Head of caudate nucleus (tissue), 42 donors: ENCODE results near the gene EMC7.

ENCODE experiments used
- DNase-seq, 42 donors: peaks; one replicate each; pipeline versions ENCODE4 v3.0.0 to v3.0.0-alpha.2; 2020 to 2021; ENCODE audit warnings: mixed read lengths in 7 of 42
- intact Hi-C: fragments of 100-400 bp; cut with DNase I; formaldehyde crosslinking; loops from one replicate; pipeline ENCODE4 v1.15.0; 2022

Gene EMC7

DNA sequence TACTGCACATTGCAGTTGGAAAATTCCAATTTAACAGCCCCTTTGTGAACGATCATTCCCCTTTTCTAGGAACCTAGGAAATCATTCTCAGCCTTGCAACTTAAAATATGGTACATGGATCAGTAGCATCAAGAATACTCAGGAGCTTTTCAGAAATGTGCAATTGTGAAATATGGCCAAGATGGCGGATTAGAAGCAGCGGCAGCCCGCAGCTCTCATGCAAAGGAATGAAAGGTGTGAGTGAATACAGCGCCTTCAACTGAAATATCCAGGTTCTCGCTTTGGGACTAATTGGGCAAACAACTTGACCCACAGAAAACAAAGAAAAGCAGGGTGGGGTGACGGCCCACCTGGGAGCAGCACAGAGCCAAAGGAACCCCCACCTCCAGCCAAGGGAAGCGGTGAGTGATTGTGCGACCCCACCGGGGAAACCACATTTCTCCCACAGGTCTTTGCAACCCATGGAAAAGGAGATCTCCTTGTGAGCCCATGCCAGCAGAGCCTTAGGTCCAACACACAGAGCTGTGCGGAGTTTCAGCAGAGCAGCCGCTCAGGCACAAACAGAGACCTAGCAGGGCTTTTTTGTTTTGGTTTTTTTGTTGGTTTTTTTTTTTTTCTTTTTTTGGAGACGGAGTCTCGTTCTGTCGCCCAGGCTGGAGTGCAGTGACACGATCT, 55.1 kb downstream of the EMC7 start:
- intact Hi-C loops, result no loop called here
- no peak for DNase-seq

- intact Hi-C loops, result no loop called here
- peak in 11 of 42 donors; percentile 13 to 62 (median 25) for DNase-seq
Measured at GRCh38 chr15:34043813-34044212, 57.8 kb downstream of the EMC7 start.

GRCh38 chr15:34043391-34043790, 58.3 kb downstream of the EMC7 start:
- intact Hi-C loops, result no loop called here
- DNase-seq, result no peak

- intact Hi-C loops, result loop anchor here (2.0 kb wide), 1 partner anchor 61 kb away; the partner anchor contains the start of gene EMC7
- no peak for DNase-seq
Measured at GRCh38 chr15:34039790-34040113, 61.9 kb downstream of the EMC7 start.

GRCh38 chr15:34038871-34039789, 62.5 kb downstream of the EMC7 start, which contains the start of gene AVEN:
Gene AVEN (minus strand): TSS chr15:34039204. CDS start chr15:34039046, 158 bp downstream.
- DNase-seq, result peak in 37 of 42 donors; percentile 20 to 75 (median 49)
- intact Hi-C loops, result loop anchor here (2.0 kb wide), 1 partner anchor 62 kb away; the partner anchor contains the start of gene EMC7

DNA sequence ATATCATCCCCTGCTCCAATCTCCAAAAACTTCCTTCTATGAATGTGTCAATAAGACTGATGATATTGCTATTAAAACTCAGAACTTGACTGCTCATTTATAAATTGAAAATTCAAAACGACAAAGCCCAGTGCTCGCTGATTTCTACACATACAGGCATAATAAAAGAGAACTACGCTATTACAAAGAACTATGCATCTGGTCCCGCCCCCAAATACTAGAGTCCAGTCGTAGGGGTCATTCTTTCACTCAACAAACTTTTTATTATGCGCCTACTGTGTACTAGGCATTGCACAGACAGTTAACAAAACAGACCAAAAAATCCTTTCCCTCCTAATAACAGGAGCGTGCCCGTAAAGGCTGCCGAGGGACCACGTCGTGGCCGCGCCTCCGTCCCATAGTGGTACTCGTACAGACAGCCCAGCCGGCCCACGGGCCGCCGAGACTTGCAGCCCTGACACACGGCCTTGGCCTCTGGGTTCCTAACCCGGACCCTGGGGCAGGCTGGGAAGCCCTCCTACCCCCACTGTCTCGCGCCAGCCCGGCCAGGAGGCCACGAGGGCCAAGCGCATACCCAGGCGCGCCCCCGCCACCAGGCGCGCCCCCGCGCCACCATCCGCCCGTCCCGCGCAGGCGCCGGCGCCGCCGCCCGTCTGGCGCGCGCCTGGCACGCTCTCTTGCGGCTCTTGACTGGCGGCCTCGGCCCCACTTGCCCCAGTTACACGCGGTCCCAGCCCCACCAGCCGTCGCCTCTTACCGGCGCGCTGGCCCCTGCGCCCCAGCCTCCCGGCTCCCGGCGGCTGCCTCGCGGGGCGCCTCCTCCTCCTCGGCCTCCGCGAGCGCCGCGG, 63.4 kb downstream of the EMC7 start:
- peak; percentile 30 to 92 (median 82) for DNase-seq
- intact Hi-C loops, result loop anchor here (2.0 kb wide), 1 partner anchor 63 kb away; the partner anchor contains the start of gene EMC7
